Stimulated activated CD8-positive, alpha-beta memory T cell treated with anti-CD3 and anti-CD28 coated beads, Interleukin-7, amount 100 ng/mL, for 1 hour (primary cell): ENCODE data around the gene CYP2U1.
"Not testable (repeated sequence)": the region's sequence is repeated elsewhere in the genome, so short reads cannot be mapped to it uniquely, and the experiment has no call there.

ENCODE experiments used
- DNase-seq, 2 donors: peaks; one replicate each; pipeline ENCODE4 v3.0.0-alpha.2; 2020; ENCODE audit warnings: low read depth in 2 of 2

The CYP2U1 gene

DNA sequence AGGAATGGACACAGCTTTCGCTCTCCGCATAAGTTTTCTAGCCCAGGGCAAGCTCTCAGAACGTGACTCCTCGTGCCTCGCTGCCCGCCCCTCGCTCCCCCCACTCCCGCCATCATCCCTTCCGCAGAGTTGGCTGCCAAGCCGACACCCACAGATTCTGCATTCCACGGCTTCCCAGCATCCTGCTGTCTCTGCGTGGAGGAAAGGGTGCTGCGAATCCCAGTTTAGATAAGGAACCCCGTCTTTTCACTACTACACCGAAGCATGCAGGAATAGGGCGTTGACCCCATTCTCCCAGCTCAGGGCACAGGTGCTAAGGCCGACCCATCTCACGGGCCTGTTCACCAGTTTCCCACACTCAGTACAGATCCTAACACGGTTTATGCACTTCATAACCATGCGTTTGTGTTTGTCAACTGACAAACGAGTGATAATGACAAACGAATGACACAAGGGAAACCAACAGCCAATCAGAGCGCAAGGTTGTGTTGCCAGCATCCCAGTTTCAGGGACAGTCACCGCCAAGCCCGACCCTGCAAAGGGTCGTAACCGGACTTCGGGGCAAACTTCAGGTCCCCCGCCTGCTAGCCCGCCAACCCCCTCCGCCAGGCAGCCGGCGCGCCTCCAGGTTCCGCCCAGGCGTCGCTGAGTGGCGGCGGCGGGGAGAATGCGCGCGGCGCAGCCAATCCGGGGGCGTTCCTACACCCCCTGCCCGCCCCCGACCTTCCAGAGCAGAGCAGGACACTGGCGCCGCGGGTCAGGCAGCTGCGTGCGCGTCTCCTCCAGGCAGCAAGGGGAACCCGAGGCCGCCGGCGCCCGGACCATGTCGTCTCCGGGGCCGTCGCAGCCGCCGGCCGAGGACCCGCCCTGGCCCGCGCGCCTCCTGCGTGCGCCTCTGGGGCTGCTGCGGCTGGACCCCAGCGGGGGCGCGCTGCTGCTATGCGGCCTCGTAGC is at the start of gene CYP2U1:
Gene CYP2U1 (plus strand): TSS at position 729 of the 954 bp plus-strand sequence. CDS start 95 bp downstream, at position 824.
- peak; percentile 60 to 67 for DNase-seq

GRCh38 chr4:107885865-107886264 is 45.5 kb upstream of the CYP2U1 start:
- no peak for DNase-seq

- DNase-seq: no peak
These were observed 43.1 kb upstream of the CYP2U1 start for GRCh38 chr4:107888237-107888636.

DNA sequence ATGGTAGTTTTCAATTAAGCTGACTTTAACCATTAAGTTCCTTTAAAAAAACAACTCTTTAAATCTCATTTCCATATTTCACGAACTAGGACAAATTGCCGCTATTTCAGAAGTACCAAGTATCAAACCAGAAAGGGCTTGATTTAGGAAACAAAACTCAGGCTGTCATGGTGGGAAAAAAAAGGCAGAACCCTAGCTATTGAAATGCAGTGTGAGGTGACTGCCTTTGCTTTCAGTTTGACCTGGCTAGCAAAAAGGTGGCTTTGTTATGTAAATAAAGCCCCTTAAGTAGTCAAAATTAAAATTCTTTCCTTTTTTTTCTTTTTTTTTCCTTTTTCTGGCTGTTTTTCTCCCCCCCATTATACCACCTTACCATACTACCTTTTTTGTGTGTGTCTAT is 40.6 kb upstream of the CYP2U1 start:
- no peak for DNase-seq

- no peak for DNase-seq
These were observed 40.0 kb upstream of the CYP2U1 start for GRCh38 chr4:107891299-107891698.

GRCh38 chr4:107893171-107894137 is 37.9 kb upstream of the CYP2U1 start:
- DNase-seq: no peak

- DNase-seq: no peak
These were observed 37.2 kb upstream of the CYP2U1 start for GRCh38 chr4:107894138-107894603.

DNA sequence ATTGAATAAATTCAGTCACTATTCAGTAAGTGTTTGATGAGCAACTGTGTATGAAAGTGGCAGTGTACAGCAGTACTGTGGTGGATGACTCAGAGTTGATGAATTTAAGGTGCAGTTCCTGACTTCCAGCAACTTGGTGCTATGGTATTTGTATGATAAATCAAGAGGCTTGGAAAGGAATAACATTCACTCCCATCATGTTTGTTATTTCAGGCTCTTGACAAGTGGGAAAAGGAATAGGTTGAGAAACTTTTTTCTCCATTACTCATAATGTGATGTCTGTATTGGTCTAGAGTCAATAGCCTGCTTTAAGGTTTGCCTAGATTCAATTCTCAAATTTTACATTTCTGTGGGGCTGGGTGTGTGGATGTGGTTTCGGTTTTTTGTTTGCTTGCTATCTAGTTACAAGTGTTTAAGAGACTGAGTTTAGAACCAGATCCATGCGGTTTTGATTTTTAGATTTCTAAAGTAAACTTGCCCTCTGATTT is 35.1 kb upstream of the CYP2U1 start:
- no peak for DNase-seq

DNA sequence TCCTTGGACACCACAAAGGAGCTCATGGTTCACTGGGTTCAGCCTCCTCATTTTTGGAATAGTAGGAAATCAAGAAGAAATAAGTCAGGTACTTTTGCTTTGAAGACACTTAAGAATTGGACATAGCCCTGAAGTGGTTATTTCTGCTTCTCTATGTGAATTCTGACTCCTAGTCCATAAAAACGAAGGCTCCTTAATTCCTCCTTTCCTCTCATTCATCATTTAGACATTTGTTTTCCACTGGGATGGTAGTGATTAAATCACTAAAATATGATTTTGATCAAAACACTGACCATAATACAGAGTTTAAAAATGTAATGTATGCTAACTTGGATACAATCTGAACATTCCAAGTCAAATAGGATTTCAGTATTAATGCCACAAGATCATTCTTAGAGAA is 34.7 kb upstream of the CYP2U1 start:
- DNase-seq: no peak

DNA sequence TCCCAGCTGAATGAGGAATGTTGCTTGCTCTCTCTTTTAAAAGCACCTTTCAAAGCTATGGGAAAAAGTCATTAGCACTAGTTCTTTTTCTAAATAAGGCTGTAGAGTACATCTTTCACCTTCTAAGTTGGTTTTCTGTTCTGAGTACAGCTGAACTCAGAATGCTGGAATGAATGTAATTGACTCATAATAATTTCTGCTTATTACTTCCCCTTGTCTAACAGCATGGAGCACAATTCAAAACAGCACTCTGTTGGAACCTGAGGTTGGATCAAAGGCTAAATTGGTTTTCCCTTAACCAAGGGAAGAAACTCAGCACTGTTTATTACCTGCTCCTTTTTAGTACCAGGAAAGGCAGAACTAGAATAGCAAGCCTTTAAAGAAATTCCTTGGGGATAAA is 33.5 kb upstream of the CYP2U1 start:
- no peak for DNase-seq

DNA sequence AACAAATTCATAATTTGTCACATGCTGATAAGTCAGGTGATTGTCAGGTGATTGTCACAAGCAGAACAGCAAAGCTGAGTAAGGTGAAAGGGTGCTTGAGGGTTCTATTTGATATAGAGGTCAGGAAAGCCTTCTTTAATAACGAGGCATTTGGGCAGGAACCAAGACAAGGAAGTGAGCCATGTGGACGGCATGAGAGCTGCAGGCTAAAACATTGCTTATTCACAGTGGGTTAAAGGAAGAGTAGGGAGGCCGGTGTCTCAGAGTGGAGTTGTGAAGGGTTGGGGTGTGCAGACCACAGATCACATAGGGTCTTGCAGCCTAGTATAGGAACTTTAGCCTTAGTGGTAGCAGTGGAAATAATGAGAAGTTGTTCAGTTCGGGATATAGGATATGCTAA is 31.3 kb upstream of the CYP2U1 start:
- DNase-seq: no peak

- no peak for DNase-seq
These were observed 30.8 kb upstream of the CYP2U1 start for GRCh38 chr4:107900508-107900907.

DNA sequence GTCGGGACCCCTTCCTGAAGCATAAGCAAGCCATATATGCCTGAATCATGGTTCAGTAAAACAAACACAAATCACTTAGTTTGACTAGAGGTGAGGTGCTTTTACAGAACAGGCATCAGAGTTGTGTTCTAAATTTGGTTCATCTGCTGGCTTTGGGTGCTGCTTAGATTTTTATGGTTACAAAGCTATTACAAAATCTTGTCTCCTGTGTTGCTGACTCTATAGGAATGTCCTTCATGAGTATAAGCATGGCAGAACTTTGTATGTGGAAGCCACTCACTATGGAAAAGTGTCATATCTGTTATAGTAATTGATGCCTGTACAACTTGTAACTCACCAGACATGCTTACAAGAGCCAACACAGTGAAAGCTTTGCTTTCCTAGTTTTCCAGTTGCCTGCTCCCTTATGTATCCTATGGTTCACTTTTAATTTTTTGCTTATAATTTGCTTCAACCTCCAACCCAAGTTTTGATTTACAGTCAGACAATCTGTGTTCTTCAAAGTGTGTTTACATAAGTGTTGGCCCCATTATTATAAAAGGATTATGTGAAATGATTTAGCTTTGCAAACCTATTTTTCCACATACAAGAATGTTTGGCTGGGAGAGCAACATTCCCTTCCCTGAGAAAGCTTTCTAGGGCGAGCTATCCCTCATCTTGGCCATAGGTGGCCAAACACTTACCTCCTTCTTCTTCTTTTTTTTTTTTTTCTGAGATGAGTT is 30.0 kb upstream of the CYP2U1 start:
- no peak for DNase-seq

- DNase-seq: no peak
These were observed 28.6 kb upstream of the CYP2U1 start for GRCh38 chr4:107902715-107903114.

GRCh38 chr4:107905082-107905481 is 26.3 kb upstream of the CYP2U1 start:
- not testable (repeated sequence) for DNase-seq

DNA sequence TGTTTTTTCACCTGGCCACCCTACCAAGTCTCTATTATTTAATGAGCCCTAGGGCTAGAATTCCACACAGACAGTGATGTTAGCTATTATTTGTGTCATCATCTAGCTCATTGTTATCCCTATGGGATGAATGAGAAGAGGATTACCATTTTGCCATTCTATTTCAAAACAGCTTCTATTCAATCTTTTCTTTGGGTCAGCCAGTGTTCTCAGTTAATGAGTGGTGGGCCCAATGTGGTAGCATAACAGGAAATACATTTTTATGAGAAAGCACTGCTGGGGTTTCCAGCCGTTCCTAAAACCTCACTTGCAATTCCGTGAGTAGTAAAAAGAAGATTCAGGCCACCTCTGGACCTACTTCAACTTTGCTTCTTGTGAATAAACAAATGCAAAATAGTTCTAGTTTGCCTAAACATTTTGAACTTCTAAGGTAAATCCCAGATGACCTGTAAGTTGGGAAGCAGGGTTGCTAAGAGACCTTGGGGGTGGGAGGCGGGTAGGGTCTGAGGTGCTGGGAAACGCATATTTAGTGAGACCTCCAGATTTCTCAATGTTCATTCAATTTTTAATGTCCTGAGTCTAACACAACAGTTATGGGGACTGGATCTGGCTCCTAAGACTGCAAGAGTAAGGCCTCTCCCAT is 24.8 kb upstream of the CYP2U1 start:
- no peak for DNase-seq

- no peak for DNase-seq
These were observed 23.0 kb upstream of the CYP2U1 start for GRCh38 chr4:107908377-107908776.

DNA sequence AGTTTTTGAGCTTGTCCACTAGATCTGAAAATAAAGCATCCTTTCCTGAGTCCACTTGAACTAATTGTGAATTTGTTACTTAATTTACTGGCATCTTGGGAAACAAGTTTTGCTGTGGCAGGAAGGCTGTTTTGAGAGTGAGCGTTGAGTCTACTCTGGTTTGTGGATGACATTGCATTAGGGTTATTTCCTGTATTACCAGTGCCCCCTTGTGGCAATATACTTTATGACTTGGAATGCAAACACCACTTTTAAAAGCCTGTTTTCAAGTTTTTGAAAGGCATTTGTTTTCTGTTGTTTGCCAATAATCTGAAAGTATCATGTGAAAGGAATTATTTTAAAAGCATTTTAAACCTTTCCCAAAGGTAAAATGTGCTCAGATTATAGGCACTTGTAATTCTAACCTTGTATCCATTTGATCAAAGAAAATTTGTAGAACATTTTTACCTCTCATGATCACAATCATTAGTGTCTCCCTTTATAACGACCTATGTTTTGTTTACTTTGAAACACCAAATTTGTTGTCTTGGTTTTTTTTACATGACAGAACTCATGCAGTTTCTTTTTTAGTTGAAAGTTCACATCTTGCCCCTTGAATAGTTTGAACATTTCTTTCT is 18.0 kb upstream of the CYP2U1 start:
- DNase-seq: peak in 1 of 2 donors; percentile 1

GRCh38 chr4:107915220-107915619 is 16.1 kb upstream of the CYP2U1 start:
- no peak for DNase-seq

GRCh38 chr4:107916623-107917022 is 14.7 kb upstream of the CYP2U1 start:
- DNase-seq: no peak
